ENCODE measurements around the gene PGLYRP3. TPM values are rescaled to one million over a fixed set of nuclear protein-coding genes. Genes with fewer than 3 reads are reported as not detected.
A peak's percentile ranks its signal among the peaks of the same experiment; 100 is the strongest.

PGLYRP3 gene
- total RNA-seq, 6 donors from 2014 or later: not detected

- peaks cover 3 to 30% (median 20%) of the 10 kb centered on the region in 4 donors for H3K4me1 ChIP-seq
- H3K4me3 ChIP-seq: no peak overlapping the region
- TF ChIP-seq EP300 (IDR thresholded peaks at IDR 0.05) (no peak), POLR2A (IDR thresholded peaks at IDR 0.05) (no peak), CTCF (IDR thresholded peaks at IDR 0.05) (no peak), POLR2AphosphoS5 (IDR thresholded peaks at IDR 0.05) (no peak)
- WGBS, 2 donors: 82% methylated on average over 8 of the region's 8 CpGs
- ATAC-seq (ENCODE audit: low FRiP score in 2 of 2): no peak
- H3K27ac ChIP-seq: peak overlapping the region; percentile 78 to 84 (median 80)
- H3K36me3 ChIP-seq: no peaks in the 10 kb centered on the region
- no peaks in the 10 kb centered on the region for H3K9me3 ChIP-seq
- no peaks in the 10 kb centered on the region for H3K27me3 ChIP-seq
- DNase-seq: no peak
Measured at GRCh38 chr1:153356392-153357075, 43.8 kb upstream of the PGLYRP3 start.

GRCh38 chr1:153355445-153356071, 42.8 kb upstream of the PGLYRP3 start:
- Histone ChIP-seq H3K27me3 (no peaks in the 10 kb centered on the region), H3K4me1 (peaks cover 2 to 28% (median 17%) of the 10 kb centered on the region in 4 donors), H3K27ac (peak overlapping the region in 2 of 4 donors; percentile 80 to 84), H3K9me3 (no peaks in the 10 kb centered on the region), H3K36me3 (no peaks in the 10 kb centered on the region), H3K4me3 (no peak overlapping the region)
- TF ChIP-seq EP300 (IDR thresholded peaks at IDR 0.05) (no peak), CTCF (IDR thresholded peaks at IDR 0.05) (peak; percentile 28 to 73 (median 62))
- WGBS, 2 donors: 52 to 55% methylated on average over 6 to 10 of the region's 10 CpGs
- DNase-seq (peak; percentile 70 to 93), ATAC-seq (ENCODE audit: low FRiP score in 2 of 2) (peak; percentile 77 to 83)

GRCh38 chr1:153354515-153355193, 41.9 kb upstream of the PGLYRP3 start:
- H3K27me3 ChIP-seq: no peaks in the 10 kb centered on the region
- H3K9me3 ChIP-seq: no peaks in the 10 kb centered on the region
- DNase-seq: no peak
- no peaks in the 10 kb centered on the region for H3K36me3 ChIP-seq
- H3K4me1 ChIP-seq: peaks cover 0 to 23% (median 11%) of the 10 kb centered on the region in 4 donors
- H3K27ac ChIP-seq: no peak overlapping the region
- ATAC-seq (ENCODE audit: low FRiP score in 2 of 2): no peak
- H3K4me3 ChIP-seq: no peak overlapping the region
- WGBS, 2 donors: 67 to 71% methylated on average over 4 to 7 of the region's 8 CpGs
- no peak for TF ChIP-seq EP300 (IDR thresholded peaks at IDR 0.05)
- TF ChIP-seq CTCF (IDR thresholded peaks at IDR 0.05): no peak

- no peak for DNase-seq
- WGBS, 2 donors: 79% methylated on average over 7 of the region's 7 CpGs
Measured at GRCh38 chr1:153353226-153353947, 40.6 kb upstream of the PGLYRP3 start.

More at GRCh38 chr1:153353226-153353947, 40.6 kb upstream of the PGLYRP3 start:
- peaks cover 0 to 14% (median 11%) of the 10 kb centered on the region in 4 donors for H3K4me1 ChIP-seq
- TF ChIP-seq EP300 (IDR thresholded peaks at IDR 0.05) (no peak), CTCF (IDR thresholded peaks at IDR 0.05) (peak in 1 of 6 experiments; percentile 8)
- H3K9me3 ChIP-seq: no peaks in the 10 kb centered on the region
- H3K27me3 ChIP-seq: no peaks in the 10 kb centered on the region
- no peak overlapping the region for H3K27ac ChIP-seq
- H3K36me3 ChIP-seq: no peaks in the 10 kb centered on the region
- ATAC-seq (ENCODE audit: low FRiP score in 2 of 2): no peak
- H3K4me3 ChIP-seq: no peak overlapping the region

Measured in upper lobe of left lung (tissue), 6 donors.